Right renal cortex interstitium (tissue), 3 donors: Measurements from ENCODE around the gene PIK3R4. TPM values are rescaled to one million over a fixed set of nuclear protein-coding genes. Genes with fewer than 3 reads are reported as not detected.
A peak's percentile ranks its signal among the peaks of the same experiment; 100 is the strongest.

Source experiments
- DNase-seq, 3 donors: peaks; one replicate each; pipeline ENCODE4 v3.0.0-alpha.2; 2013; ENCODE audit warnings: low read depth in 3 of 3, low spot score in 2 of 3
- polyA plus RNA-seq, 3 donors: library from polyadenylated mRNA; unstranded; fragments of 120-200 nt; gene quantifications; one replicate each; pipeline ENCODE4 v1.2.1, GENCODE V29; 2013; ENCODE audit not compliant: insufficient read length in 3 of 3

Gene PIK3R4
- polyA plus RNA-seq, result 10 to 100 TPM; 48.2 to 51.5 (median 50.3) TPM

GRCh38 chr3:130746246-130747039, at the start of gene PIK3R4:
Gene PIK3R4, minus strand, starts transcription at chr3:130746829. Its CDS starts 1,611 bp downstream, at chr3:130745218.
- peak; percentile 98 to 99 (median 98) for DNase-seq

DNA sequence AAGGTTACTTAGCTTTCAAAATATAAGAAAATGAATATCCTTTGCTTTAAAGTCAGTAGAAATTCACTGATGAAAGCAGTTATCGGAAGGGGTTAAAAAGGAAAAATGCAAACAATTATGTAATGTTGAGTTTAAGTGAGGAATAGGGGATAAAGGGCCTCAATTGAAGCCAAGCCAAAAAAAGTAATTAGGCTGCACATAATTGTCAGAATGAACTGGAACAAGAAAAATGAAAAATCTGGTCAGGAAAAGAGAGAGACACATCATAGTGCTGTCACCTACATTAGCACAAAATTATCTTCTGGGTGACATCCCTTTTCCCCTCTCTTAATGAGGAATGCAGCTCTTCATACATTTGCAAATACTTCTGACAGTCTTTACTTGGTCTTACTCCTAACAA, 48.8 kb upstream of the PIK3R4 start:
- DNase-seq, result no peak

DNA sequence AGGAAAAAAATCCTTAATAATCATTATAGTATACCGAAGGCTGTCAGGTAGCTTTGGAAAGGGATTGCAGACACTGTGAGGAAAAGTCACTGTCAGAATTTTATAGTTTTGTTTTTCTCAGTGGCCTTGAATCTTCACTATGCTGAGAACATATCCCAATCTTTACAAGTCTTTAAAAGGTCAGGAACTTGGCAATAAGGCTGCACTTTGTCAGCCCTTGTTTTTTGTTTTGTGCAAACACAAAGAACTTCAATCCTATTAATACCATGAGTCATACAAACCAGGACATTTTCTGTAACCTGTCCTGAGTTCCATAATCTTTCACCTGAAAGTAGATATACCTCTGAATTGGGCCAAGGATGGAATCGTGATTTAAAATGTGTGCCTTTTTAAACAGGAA, 45.6 kb upstream of the PIK3R4 start:
- DNase-seq, result no peak

GRCh38 chr3:130789782-130790322, 43.2 kb upstream of the PIK3R4 start:
- DNase-seq, result no peak

GRCh38 chr3:130787422-130788068, 40.9 kb upstream of the PIK3R4 start:
- no peak for DNase-seq

- no peak for DNase-seq
Observed at GRCh38 chr3:130786306-130786705, 39.7 kb upstream of the PIK3R4 start.

DNA sequence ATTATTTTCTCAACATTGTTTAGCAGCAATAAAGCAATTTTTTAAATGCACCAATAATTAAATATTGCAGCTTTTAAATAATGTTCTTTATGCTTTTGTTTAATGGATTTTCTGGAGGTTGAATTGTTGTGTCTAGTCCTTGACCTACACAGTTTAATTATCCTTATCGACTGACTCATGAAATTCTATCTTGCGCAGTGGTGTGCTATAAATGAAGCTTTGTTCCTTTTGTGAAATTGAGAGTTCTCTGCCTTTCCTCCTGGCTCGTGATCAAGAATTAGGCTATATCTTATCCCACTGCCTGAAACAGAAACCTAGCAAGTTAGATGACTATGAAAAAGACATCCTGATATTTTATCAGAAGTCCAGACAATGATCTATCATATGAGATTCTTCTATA, 37.0 kb upstream of the PIK3R4 start:
- no peak for DNase-seq

DNA sequence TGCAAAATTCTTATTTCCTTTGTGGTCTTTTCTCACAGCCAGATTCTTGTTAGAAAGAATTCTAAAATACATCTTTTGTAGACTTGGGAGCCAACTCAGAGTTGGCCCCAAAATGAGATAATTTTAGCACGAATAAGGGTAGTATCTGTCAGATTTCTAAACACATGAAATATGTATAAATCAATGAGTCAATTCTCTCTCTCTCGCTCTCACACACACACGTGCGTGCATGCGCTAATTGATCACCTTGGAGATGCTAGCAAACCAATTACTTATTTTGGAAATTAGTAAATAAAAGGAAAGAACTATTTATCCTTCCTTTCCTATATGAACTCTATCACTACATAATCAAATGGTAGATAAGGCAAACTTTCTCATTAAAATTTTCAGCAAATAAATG, 32.9 kb upstream of the PIK3R4 start:
- DNase-seq, result no peak

DNA sequence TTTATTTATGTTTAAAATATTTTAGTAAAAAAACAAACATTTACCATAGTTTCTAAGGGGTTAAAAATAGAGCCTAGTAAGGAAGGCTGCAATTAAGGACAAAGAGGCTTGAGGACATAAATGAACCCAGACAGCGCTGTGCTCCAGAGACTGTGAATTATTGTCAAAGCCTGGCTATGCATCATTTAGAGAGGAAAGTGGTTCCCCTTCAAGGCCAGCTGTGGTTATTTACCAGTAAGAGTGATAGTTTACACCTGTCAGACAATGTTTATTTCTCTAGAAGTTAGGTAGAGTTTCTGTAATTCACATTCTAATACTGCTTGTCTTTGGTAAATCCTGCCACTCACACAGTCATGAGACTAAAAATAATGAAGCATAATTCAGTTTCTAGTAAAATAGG, 32.4 kb upstream of the PIK3R4 start:
- DNase-seq, result no peak

DNA sequence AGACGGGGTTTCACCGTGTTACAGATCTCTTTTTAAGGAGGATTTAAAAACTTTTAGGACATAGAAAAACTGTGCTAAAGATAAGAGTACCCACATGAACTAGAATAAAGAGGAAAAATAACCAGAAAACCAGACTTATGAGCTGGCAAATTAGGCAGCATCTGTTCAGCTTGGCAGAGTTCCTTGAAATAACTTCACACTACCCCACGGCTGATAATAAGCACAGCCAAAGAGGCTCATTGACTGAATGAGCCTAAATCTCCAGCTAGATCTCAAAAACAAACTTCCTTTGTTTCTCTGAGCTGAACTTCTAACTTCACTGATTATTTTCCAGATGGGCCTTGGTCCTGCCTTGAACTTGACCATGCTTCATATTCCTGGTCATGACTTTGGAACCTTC, 26.7 kb upstream of the PIK3R4 start:
- DNase-seq, result no peak

DNA sequence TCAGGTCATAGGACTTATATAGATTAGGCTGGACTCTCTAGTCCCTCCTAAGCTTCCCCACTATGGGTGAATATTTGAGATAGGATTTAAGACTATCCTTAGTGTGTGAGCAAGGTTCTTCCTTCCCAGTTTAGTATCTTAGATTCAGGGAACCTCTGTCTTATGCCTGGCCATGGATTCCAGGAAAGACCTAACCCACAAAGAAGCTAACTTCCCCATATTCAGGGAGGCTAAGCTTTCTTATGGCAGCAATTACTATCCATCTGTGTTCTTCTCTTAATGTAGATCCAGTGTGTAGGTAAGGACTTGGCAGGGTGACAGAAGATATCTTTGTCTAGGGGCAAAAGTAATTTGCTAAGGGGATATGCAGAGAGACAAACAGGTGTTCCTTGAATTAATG, 25.5 kb upstream of the PIK3R4 start:
- DNase-seq, result no peak

DNA sequence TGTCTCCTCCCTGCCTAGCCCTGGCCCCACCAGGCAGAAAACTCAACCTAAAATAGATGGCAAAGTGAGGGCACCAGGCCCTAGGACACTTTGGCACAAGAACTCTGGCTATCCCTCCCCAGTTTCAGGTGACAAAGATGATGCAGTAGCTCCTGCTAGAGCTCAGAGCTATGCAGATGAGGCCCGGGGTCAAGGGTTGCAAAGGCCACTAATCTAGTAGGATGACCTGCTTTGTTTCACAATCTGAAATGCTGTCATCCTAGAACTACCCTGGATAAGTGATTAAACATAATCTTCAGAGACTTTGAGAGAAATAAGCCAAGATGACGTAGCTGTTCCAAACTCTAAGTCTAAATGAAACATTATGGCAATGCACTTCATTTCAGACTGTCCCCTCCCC, 24.0 kb upstream of the PIK3R4 start:
- no peak for DNase-seq

DNA sequence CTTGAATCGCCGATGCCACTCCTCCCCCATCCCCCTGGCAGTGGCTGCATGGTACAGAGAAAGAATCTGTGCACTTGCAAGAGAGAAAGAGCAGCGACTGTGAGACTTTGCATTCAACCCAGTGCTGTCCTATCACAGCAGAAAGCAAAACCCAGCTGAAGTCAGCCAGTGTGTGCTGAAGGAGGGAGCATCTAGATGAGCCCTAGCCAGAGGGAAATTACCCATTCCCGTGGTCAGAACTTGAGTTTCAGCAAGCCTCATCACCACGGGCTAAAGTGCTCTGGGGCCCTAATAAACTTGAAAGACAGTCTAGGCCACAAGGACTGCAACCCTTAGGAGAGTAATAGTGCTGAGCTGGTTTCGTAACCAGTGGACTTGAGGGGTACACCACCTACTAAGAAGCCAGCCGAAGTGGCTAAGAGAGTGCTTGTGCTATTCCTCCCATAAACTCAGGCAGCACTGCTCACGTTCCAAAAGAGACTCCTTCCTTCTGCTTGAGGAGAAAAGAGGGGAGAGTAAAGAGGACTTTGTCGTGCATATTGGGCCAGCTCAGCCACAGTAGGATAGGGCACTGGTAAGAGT, 15.2 kb upstream of the PIK3R4 start:
- DNase-seq, result no peak

GRCh38 chr3:130760922-130761321, 14.3 kb upstream of the PIK3R4 start:
- no peak for DNase-seq

DNA sequence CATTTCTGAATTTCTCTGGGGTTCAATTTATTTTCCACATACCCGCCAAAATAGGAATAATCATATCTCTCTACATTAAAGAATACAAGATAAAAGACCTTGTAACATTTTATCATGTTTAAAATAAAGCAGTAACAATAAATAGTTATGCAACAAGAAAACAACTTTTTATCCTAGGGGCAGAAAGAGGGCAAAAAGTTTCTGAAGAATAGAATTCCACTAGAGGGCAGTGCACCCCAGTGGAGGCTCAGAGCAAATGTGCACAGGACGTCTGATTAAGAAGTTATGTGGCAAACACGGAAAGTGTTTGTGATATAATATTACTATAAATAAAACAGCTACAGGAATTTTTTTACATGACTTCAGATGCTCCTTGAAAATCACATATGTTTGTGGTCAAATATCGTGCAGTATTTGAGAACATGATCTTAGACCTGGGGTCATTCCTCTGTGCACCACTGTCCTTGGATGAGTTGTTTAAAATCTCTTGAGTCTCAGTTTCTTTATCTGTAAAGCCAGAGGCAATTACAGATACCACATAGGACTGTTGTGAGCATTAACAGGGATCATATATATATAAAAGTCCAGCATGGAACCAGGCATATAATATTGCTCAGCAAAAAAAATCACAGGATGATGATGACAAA, 13.2 kb upstream of the PIK3R4 start:
- no peak for DNase-seq

GRCh38 chr3:130758624-130759369, 12.2 kb upstream of the PIK3R4 start:
- no peak for DNase-seq

GRCh38 chr3:130757611-130758150, 11.1 kb upstream of the PIK3R4 start:
- no peak for DNase-seq

- DNase-seq, result no peak
Observed at GRCh38 chr3:130755666-130756065, 9.0 kb upstream of the PIK3R4 start.

DNA sequence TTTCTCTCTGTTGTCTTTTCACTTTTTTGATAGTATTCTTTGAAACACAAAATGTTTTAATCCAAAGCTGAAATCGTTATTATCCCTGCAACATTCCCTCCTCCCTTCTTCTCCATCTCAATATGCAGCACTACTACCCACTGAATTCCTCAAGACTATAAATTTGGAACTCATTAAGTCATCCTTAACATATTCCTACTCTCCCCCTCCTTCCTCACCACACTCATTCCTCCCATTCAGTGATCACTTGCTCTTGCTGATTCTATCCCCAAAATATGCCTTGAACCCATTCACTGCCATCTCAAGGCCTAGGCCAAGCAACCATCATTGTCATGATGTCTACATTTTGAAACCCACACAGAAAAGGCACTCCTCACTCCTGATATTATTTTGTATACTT, 2.4 kb upstream of the PIK3R4 start:
- DNase-seq, result no peak

DNA sequence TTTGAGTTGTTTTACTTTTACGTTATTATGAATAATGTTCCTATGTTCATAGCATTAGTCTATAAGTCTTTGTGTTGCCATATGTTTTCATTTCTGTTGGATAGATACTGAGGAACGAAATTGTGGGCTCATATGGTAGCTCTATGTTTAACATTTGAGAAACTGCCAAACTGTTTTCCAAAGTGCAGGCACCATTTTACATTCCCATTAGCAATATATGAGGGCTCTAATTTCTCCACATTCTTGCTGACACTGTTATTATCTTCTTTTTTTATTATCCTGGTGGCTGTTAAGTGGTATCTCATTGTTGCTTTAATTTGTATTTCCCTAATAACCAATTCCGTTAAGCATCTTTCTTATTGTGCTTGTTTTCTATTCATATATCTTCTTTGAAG, 1.8 kb upstream of the PIK3R4 start:
- no peak for DNase-seq
